Measurements from ENCODE around the gene FAM89B. TPM values are rescaled to one million over a fixed set of nuclear protein-coding genes. Genes with fewer than 3 reads are reported as not detected.
A peak's percentile ranks its signal among the peaks of the same experiment; 100 is the strongest.

FAM89B gene
- polyA plus RNA-seq, 1 donor (not counting 4 experiments of a cell fraction or from before 2014, with no cell fraction given), result 11.5 TPM

- no peaks in the 10 kb centered on the region for H3K9me3 ChIP-seq (ENCODE audit: control insufficient read depth, low read depth, low read length)
- no peak overlapping the region for H2AFZ ChIP-seq (ENCODE audit: control insufficient read depth, low read length)
- H3K4me1 ChIP-seq (ENCODE audit: control insufficient read depth, extremely low read depth, insufficient read depth, low read length), result peaks cover 14% of the 10 kb centered on the region
- peaks cover 3% of the 10 kb centered on the region for H4K20me1 ChIP-seq (ENCODE audit: control insufficient read depth, extremely low read depth, insufficient read depth, low read length)
- no peak for FAIRE-seq
- TF ChIP-seq CTCF (optimal IDR thresholded peaks at IDR 0.05 in 1 of 3, IDR thresholded peaks at IDR 0.05 in 1 of 3, conservative IDR thresholded peaks at IDR 0.05 in 1 of 3; ENCODE audit: extremely low read depth in 1 of 3, insufficient read depth in 2 of 3, low read length in 3 of 3) (no peak), EZH2 (IDR thresholded peaks at IDR 0.05; ENCODE audit: low read length) (no peak)
- no peak overlapping the region for H3K27ac ChIP-seq (ENCODE audit: control insufficient read depth, insufficient read depth, low read length)
- dilution Hi-C loops (cut with MboI; ENCODE audit: extremely low pct_ligation_motif_present, low sequenced_read_pairs), result no loop called here
- no peak overlapping the region for H3K4me2 ChIP-seq (ENCODE audit: control insufficient read depth, extremely low read depth, insufficient read depth, low read depth, low read length)
- H3K27me3 ChIP-seq (ENCODE audit: control insufficient read depth, extremely low read depth, insufficient read depth, low read length), result no peaks in the 10 kb centered on the region
- no peak for DNase-seq (ENCODE audit: low read depth, low spot score)
- peaks cover 6 to 12% of the 10 kb centered on the region in 2 experiments for H3K36me3 ChIP-seq (ENCODE audit: control insufficient read depth in 2 of 2, extremely low read depth in 1 of 2, insufficient read depth in 2 of 2, low read length in 2 of 2)
- no peak overlapping the region for H3K4me3 ChIP-seq (ENCODE audit: control insufficient read depth in 2 of 3, extremely low read depth in 1 of 3, insufficient read depth in 2 of 3, low read depth in 1 of 3, low read length in 3 of 3)
- H3K9ac ChIP-seq (ENCODE audit: control insufficient read depth, extremely low read depth, insufficient read depth, low read length), result no peak overlapping the region
- no peaks in the 10 kb centered on the region for H3K9me1 ChIP-seq (ENCODE audit: control insufficient read depth, extremely low read depth, insufficient read depth, low read length)
- H3K79me2 ChIP-seq (ENCODE audit: control insufficient read depth, insufficient read depth, low read length), result no peaks in the 10 kb centered on the region
These were observed 34.0 kb upstream of the FAM89B start for GRCh38 chr11:65538232-65538914.

GRCh38 chr11:65538915-65539743 lies 33.2 kb upstream of the FAM89B start:
- dilution Hi-C loops (cut with MboI; ENCODE audit: extremely low pct_ligation_motif_present, low sequenced_read_pairs), result no loop called here

More at GRCh38 chr11:65538915-65539743, 33.2 kb upstream of the FAM89B start:
- no peaks in the 10 kb centered on the region for H3K9me1 ChIP-seq (ENCODE audit: control insufficient read depth, extremely low read depth, insufficient read depth, low read length)
- H3K36me3 ChIP-seq (ENCODE audit: control insufficient read depth in 2 of 2, extremely low read depth in 1 of 2, insufficient read depth in 2 of 2, low read length in 2 of 2), result peaks cover 6 to 10% of the 10 kb centered on the region in 2 experiments
- H3K27me3 ChIP-seq (ENCODE audit: control insufficient read depth, extremely low read depth, insufficient read depth, low read length), result no peaks in the 10 kb centered on the region
- H3K9ac ChIP-seq (ENCODE audit: control insufficient read depth, extremely low read depth, insufficient read depth, low read length), result peak overlapping the region; percentile 69
- no peak for DNase-seq (ENCODE audit: low read depth, low spot score)
- TF ChIP-seq CTCF (optimal IDR thresholded peaks at IDR 0.05 in 1 of 3, IDR thresholded peaks at IDR 0.05 in 1 of 3, conservative IDR thresholded peaks at IDR 0.05 in 1 of 3; ENCODE audit: extremely low read depth in 1 of 3, insufficient read depth in 2 of 3, low read length in 3 of 3) (no peak), EZH2 (IDR thresholded peaks at IDR 0.05; ENCODE audit: low read length) (no peak)
- no peak for FAIRE-seq
- H2AFZ ChIP-seq (ENCODE audit: control insufficient read depth, low read length), result no peak overlapping the region
- peak overlapping the region; percentile 65 for H3K4me2 ChIP-seq (ENCODE audit: control insufficient read depth, extremely low read depth, insufficient read depth, low read depth, low read length)
- H4K20me1 ChIP-seq (ENCODE audit: control insufficient read depth, extremely low read depth, insufficient read depth, low read length), result peaks cover 3% of the 10 kb centered on the region
- H3K4me1 ChIP-seq (ENCODE audit: control insufficient read depth, extremely low read depth, insufficient read depth, low read length), result peaks cover 14% of the 10 kb centered on the region
- no peaks in the 10 kb centered on the region for H3K9me3 ChIP-seq (ENCODE audit: control insufficient read depth, low read depth, low read length)
- peak overlapping the region in 1 of 3 experiments; percentile 58 for H3K4me3 ChIP-seq (ENCODE audit: control insufficient read depth in 2 of 3, extremely low read depth in 1 of 3, insufficient read depth in 2 of 3, low read depth in 1 of 3, low read length in 3 of 3)
- H3K27ac ChIP-seq (ENCODE audit: control insufficient read depth, insufficient read depth, low read length), result no peak overlapping the region
- H3K79me2 ChIP-seq (ENCODE audit: control insufficient read depth, insufficient read depth, low read length), result no peaks in the 10 kb centered on the region

Measured in keratinocyte (primary cell).